GM18951 (cell line): ENCODE data around the gene AMFR.
"Not testable (repeated sequence)": the region's sequence is repeated elsewhere in the genome, so short reads cannot be mapped to it uniquely, and the experiment has no call there.

Experiments
- POLR2A ChIP-seq: IDR thresholded peaks from 4 replicates; pipeline ENCODE4 v1.6.1; 2011; ENCODE audit warnings: mild to moderate bottlenecking; ENCODE audit not compliant: insufficient read length, insufficient read depth; ENCODE audit errors: extremely low read depth
- in situ Hi-C: fragments of 300-500 bp; cut with MboI; formaldehyde crosslinking; loops from one replicate; pipeline ENCODE4 v1.12.0; 2022; ENCODE audit warnings: low sequenced_read_pairs, mixed read lengths, inconsistent platforms; ENCODE audit not compliant: unreplicated experiment

AMFR gene

DNA sequence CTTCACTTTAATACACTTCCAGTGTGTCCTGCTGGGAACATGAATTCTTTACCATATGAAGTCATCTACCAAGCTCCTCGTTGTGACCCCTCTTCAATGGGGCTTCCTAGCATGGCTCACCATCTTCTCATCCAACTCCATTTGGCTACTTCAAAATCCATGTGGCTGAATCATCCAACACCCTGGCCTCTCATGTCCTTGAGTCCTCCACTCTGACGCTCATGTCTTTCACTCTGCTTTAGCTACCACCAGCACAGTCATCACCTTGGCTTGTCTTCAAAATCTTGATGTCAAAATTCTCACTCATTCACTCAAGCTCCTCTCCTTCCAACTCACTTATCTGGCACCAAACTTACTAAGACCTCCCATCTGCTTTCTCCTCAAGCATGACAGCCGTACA, 35.8 kb downstream of the AMFR start:
- TF ChIP-seq POLR2A, result no peak
- in situ Hi-C loops, result no loop called here

DNA sequence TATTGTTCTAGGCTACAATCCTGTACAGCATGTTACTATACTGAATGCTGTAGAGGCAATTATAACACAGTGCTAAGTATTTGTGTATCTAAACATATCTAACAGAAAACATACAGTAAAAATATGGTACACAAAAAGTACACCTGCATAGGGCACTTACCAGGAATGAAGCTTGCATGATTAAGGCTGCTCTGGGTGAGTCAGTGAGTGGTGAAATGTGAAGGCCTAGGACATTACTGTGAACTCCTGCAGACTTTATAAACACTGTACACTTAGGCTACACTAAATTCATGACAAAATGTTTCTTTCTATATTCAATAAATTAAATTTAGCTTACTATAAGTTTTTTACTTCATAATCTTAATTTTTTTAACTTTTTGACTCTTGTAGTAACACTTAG, 37.1 kb downstream of the AMFR start:
- no peak for TF ChIP-seq POLR2A
- in situ Hi-C loops, result no loop called here

- TF ChIP-seq POLR2A, result no peak
- in situ Hi-C loops, result no loop called here
These were observed 37.9 kb downstream of the AMFR start for GRCh38 chr16:56387396-56387795.

GRCh38 chr16:56384074-56384721, 41.1 kb downstream of the AMFR start:
- in situ Hi-C loops, result no loop called here
- no peak for TF ChIP-seq POLR2A

- no peak for TF ChIP-seq POLR2A
- in situ Hi-C loops, result no loop called here
These were observed 42.4 kb downstream of the AMFR start for GRCh38 chr16:56382901-56383355.

GRCh38 chr16:56382459-56382858, 42.9 kb downstream of the AMFR start:
- in situ Hi-C loops, result no loop called here
- no peak for TF ChIP-seq POLR2A

GRCh38 chr16:56380778-56381485, 44.4 kb downstream of the AMFR start:
- in situ Hi-C loops, result not testable (repeated sequence)

DNA sequence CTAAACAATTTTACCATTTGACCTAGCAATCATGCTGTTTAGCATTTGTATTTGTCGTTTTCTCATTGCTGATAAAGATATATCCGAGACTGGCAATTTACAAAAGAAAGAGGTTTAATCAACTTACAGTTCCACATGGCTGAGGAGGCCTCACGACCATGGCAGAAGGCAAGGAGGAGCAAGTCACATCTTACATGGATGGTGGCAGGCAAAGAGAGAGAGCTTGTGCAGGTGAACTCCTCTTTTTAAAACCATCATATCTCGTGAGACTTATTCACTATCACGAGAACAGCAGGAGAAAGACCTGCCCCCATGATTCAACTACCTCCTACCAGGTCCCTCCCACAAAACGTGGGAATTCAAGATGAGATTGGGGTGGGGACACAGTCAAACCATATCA, 46.3 kb downstream of the AMFR start:
- in situ Hi-C loops, result not testable (repeated sequence)

- in situ Hi-C loops, result not testable (repeated sequence)
These were observed 49.6 kb downstream of the AMFR start for GRCh38 chr16:56375792-56376191.

DNA sequence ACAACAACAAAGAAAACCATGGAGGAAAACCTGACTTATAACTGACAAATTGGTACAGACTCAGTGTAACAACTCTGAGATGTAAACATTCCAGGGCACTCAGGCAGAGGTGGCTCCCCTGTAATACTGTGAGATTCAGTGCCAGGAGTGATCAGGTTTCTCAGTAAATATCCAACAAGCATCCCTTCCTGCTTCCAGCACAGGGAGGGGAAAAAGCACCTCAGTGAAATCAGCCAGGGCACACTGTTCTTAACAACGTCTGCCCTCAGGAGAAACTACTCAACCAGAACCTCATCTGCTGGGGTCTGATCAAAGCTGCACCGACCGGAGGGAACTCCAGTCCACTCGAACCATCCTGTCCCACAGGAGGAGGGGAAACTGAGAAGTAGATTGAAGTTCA, 52.3 kb downstream of the AMFR start:
- in situ Hi-C loops, result no loop called here

DNA sequence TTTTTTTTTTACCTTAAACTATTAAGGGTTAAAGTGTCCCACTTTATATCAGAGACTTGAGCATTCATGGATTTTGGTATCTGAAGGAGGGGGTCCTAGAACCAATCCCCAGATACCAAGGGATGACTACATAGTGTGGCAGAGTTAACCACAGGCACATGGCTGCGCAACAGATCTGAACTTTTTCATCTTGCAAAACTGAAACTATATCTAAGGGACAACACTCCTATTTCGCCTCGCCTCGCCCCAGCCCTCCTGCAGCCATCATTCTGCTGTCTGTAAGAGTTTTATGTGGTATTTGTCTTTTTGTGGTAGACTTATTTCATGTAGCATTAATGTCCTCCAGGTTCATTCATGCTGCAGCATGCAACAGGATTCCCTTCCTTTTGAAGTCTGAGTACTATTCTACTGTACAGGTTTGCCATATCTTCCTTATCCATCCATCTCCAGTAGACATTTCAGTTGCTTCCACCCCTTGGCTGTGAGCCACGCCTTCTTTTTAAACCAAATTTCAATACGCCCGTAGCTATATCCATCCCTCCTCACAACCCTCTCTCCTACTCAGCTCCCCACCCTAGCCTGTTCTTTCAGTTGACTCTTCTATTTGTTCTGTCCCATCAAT, 53.2 kb downstream of the AMFR start:
- TF ChIP-seq POLR2A, result no peak
- in situ Hi-C loops, result no loop called here

More for the DNA sequence above, 52.3 kb downstream of the AMFR start:
- no peak for TF ChIP-seq POLR2A

DNA sequence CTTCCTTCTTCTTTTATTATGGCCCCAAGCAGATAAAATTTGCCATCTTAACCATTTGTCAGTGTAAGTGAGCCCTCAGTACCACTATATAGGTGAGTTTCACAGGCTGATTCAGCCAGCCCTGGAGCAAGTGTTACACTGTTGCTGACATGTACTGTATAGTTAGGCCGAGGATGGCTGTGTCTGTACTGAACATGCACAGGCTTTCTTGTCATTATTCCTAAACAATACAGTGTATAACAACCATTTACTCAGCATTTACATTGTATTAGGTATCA, 53.7 kb downstream of the AMFR start:
- no peak for TF ChIP-seq POLR2A
- in situ Hi-C loops, result no loop called here

DNA sequence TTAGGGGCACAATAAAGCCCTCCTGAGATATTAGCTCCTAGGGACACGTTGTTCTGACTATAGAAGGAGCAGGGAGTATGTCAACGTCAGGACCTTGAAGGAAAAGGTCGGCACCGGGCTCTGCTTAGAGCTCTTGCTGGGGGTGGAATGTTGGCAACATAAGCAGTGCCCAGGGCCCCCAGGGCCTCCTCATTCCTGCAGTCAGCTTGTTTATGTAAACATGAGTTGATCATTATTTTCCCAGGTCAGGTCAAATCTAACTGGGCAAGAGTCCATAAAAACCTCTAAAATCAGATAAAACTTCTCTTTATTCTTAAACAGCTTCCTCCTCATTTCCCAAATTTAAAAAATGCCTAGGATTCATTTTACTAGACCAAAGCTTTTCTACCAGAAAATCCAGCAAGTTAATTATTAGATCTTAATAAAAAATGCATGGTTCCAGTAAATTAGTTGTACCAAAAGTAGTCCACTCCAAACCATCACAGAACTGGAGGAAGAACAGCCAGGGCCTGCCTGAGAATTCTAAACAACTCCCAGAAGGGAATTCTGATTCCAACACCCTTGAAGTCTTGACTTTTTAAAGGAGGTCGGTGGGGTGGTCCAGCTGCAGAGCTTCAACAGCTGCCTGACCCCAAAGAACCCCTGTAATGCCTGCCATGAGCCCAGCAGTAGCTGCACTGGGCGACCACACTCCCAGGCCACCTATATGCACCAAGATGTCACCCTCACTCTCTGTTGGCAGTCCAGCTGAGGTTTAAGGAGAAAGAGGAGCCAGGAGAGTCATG, 54.3 kb downstream of the AMFR start:
- TF ChIP-seq POLR2A, result no peak
- in situ Hi-C loops, result no loop called here
